ENCODE measurements around the gene ZG16. TPM values are rescaled to one million over a fixed set of nuclear protein-coding genes. Genes with fewer than 3 reads are reported as not detected.

Gene ZG16
- total and polyA plus RNA-seq, 2 experiments from 2014 or later = not detected

GRCh38 chr16:29821643-29822115, 43.6 kb downstream of the ZG16 start:
- no peak overlapping the region for H3K4me3 ChIP-seq
- peaks cover 5% of the 10 kb centered on the region; the same call in 1 of the 2 replicates for H4K20me1 ChIP-seq (replicated peaks; ENCODE audit: insufficient read depth)
- H3K4me1 Mint-ChIP-seq = peaks cover 40% of the 10 kb centered on the region
- peaks cover 13% of the 10 kb centered on the region for H3K36me3 ChIP-seq (ENCODE audit: insufficient read depth)
- DNase-seq (ENCODE audit: low spot score) (no peak), ATAC-seq (no peak)
- H3K36me3 Mint-ChIP-seq (ENCODE audit: low read depth) = peaks cover 35% of the 10 kb centered on the region
- H3K79me2 ChIP-seq (replicated peaks; ENCODE audit: insufficient read depth) = peaks cover 17% of the 10 kb centered on the region
- peaks cover 16% of the 10 kb centered on the region; the same call in 1 of the 2 replicates for H3K4me1 ChIP-seq (ENCODE audit: insufficient read depth)
- H3K27ac Mint-ChIP-seq = no peak overlapping the region
- H3K4me3 Mint-ChIP-seq = no peak overlapping the region
- peaks cover 9% of the 10 kb centered on the region for H3K27me3 Mint-ChIP-seq (ENCODE audit: insufficient read depth, low read depth, poor library complexity)
- TF ChIP-seq CTCF (conservative IDR thresholded peaks at IDR 0.05; ENCODE audit: low read depth in 2 of 2) (no peak), CREB1 (CRISPR knock-in tag; IDR thresholded peaks at IDR 0.05; ENCODE audit: low read depth) (no peak), POLR2AphosphoS5 (IDR thresholded peaks at IDR 0.05; ENCODE audit: low read depth) (no peak), ZNF462 (CRISPR knock-in tag; IDR thresholded peaks at IDR 0.05) (no peak), EZH2 (IDR thresholded peaks at IDR 0.05; ENCODE audit: low read depth, unreplicated experiment) (no peak), STAT1 (IDR thresholded peaks at IDR 0.05; ENCODE audit: unreplicated experiment) (no peak), ETS1 (IDR thresholded peaks at IDR 0.05) (no peak), JUNB (IDR thresholded peaks at IDR 0.05; ENCODE audit: unreplicated experiment) (no peak), NANOG (IDR thresholded peaks at IDR 0.05; ENCODE audit: borderline replicate concordance) (no peak)
- H3K9me3 Mint-ChIP-seq = no peaks in the 10 kb centered on the region; the same call in 2 of the 3 replicates
- peak overlapping the region; percentile 55; the same call in 1 of the 2 replicates for H3K27ac ChIP-seq (ENCODE audit: low read depth)
- H3K9me2 ChIP-seq (ENCODE audit: insufficient read depth) = no peaks in the 10 kb centered on the region
- no peak overlapping the region for H2AFZ ChIP-seq
- no peak overlapping the region for H3K4me2 ChIP-seq
- H3K27me3 ChIP-seq (ENCODE audit: insufficient read depth) = no peaks in the 10 kb centered on the region
- peaks cover 20% of the 10 kb centered on the region; the same call in 1 of the 2 replicates for H3F3A ChIP-seq (replicated peaks; ENCODE audit: low read depth)

All from GM23338 (cell line).